Neural progenitor cell (in vitro differentiated cells): Measurements from ENCODE around the gene ALS2CL. TPM values are rescaled to one million over a fixed set of nuclear protein-coding genes. Genes with fewer than 3 reads are reported as not detected.

Source experiments
- DNase-seq: peaks from one replicate; pipeline ENCODE4 v3.0.0-alpha.2; 2016; ENCODE audit warnings: low spot score
- H2AFZ ChIP-seq: fragments of 200-600 bp; sonication (generic); replicated peaks from 2 replicates; pipeline ENCODE4 v1.6.1; 2016; ENCODE audit warnings: antibody characterized with exemption
- H3F3A ChIP-seq: fragments of 200-600 bp; sonication (generic); 2 replicates; pipeline ENCODE4 v1.6.1; 2016; ENCODE audit warnings: antibody characterized with exemption, low read depth
- H3K27ac ChIP-seq: fragments of 200-600 bp; sonication (generic); 2 replicates; pipeline ENCODE4 v1.5.1; 2016; ENCODE audit warnings: mild to moderate bottlenecking
- H3K27me3 ChIP-seq: fragments of 200-600 bp; sonication (generic); 2 replicates; pipeline ENCODE4 v1.6.1; 2016; ENCODE audit warnings: mild to moderate bottlenecking, moderate library complexity
- H3K36me3 ChIP-seq: fragments of 200-600 bp; sonication (generic); 2 replicates; pipeline ENCODE4 v1.5.1; 2016
- H3K4me1 ChIP-seq: fragments of 200-600 bp; sonication (generic); 2 replicates; pipeline ENCODE4 v1.6.1; 2016; ENCODE audit warnings: mixed run types
- H3K4me2 ChIP-seq: fragments of 200-600 bp; sonication (generic); 2 replicates; pipeline ENCODE4 v1.6.1; 2016
- H3K4me3 ChIP-seq: fragments of 200-600 bp; sonication (generic); 2 replicates; pipeline ENCODE4 v1.5.1; 2016
- H3K79me2 ChIP-seq: fragments of 200-600 bp; sonication (generic); 2 replicates; pipeline ENCODE4 v1.6.1; 2016; ENCODE audit warnings: low read depth
- H3K9ac ChIP-seq: fragments of 200-600 bp; sonication (generic); 2 replicates; pipeline ENCODE4 v1.6.1; 2016
- H3K9me3 ChIP-seq: fragments of 200-600 bp; sonication (generic); 2 replicates; pipeline ENCODE4 v1.5.1; 2016; ENCODE audit warnings: low read depth
- H4K20me1 ChIP-seq: fragments of 200-600 bp; sonication (generic); 2 replicates; pipeline ENCODE4 v1.6.1; 2016; ENCODE audit warnings: low read depth
- H3K27ac Mint-ChIP-seq: 3 replicates; pipeline ENCODE4 v1.8.0; 2021; ENCODE audit warnings: mixed read lengths
- H3K27me3 Mint-ChIP-seq: 2 replicates; pipeline ENCODE4 v1.8.0; 2022; ENCODE audit warnings: low read depth, mild to moderate bottlenecking, inconsistent platforms, moderate library complexity, mixed read lengths; ENCODE audit not compliant: insufficient read depth
- H3K36me3 Mint-ChIP-seq: 3 replicates; pipeline ENCODE4 v1.8.0; 2021; ENCODE audit warnings: mixed read lengths
- H3K4me1 Mint-ChIP-seq: 3 replicates; pipeline ENCODE4 v1.8.0; 2021; ENCODE audit warnings: mixed read lengths
- H3K4me3 Mint-ChIP-seq: 3 replicates; pipeline ENCODE4 v1.8.0; 2021; ENCODE audit warnings: mild to moderate bottlenecking, moderate library complexity, mixed read lengths
- H3K9me3 Mint-ChIP-seq: 3 replicates; pipeline ENCODE4 v1.8.0; 2020; ENCODE audit warnings: mixed read lengths
- CTCF ChIP-seq: fragments of 200-600 bp; sonication (generic); IDR thresholded peaks from 2 replicates; pipeline ENCODE4 v1.5.1; 2017; ENCODE audit warnings: antibody characterized with exemption, mild to moderate bottlenecking
- EZH2 ChIP-seq: fragments of 200-600 bp; sonication (generic); IDR thresholded peaks from 2 replicates; pipeline ENCODE4 v1.6.1; 2017; ENCODE audit warnings: antibody characterized with exemption, mild to moderate bottlenecking, moderate library complexity
- EZH2phosphoT487 ChIP-seq: fragments of 200-600 bp; sonication (generic); IDR thresholded peaks from 2 replicates; pipeline ENCODE4 v1.6.1; 2017; ENCODE audit warnings: antibody characterized with exemption
- total RNA-seq: library from RNA; depleted of rRNA; stranded (reverse); fragments of >200 nt; gene quantifications from 2 replicates; pipeline ENCODE4 v1.2.3, GENCODE V29; 2015; ENCODE audit warnings: low replicate concordance

The ALS2CL gene
- total RNA-seq, 1 donor from 2014 or later: 1.3 TPM

- Histone ChIP-seq H3K4me3 (no peak overlapping the region), H4K20me1 (no peaks in the 10 kb centered on the region), H3K27me3 (no peaks in the 10 kb centered on the region), H3K79me2 (no peaks in the 10 kb centered on the region), H3K36me3 (no peaks in the 10 kb centered on the region), H3K4me1 (peaks cover 49% of the 10 kb centered on the region), H2AFZ (no peak overlapping the region), H3K4me2 (peak overlapping the region; percentile 49), H3F3A (peaks cover 2% of the 10 kb centered on the region), H3K27ac (no peak overlapping the region), H3K9ac (no peak overlapping the region), H3K9me3 (no peaks in the 10 kb centered on the region)
- Mint-ChIP-seq H3K4me1 (peaks cover 50% of the 10 kb centered on the region), H3K27me3 (peaks cover 22% of the 10 kb centered on the region), H3K4me3 (peak overlapping the region; percentile 29), H3K27ac (peak overlapping the region; percentile 78), H3K9me3 (no peaks in the 10 kb centered on the region), H3K36me3 (no peaks in the 10 kb centered on the region)
- TF ChIP-seq EZH2 (no peak), CTCF (no peak), EZH2phosphoT487 (no peak)
- peak; percentile 57 for DNase-seq
Observed at GRCh38 chr3:46661776-46662766, 31.4 kb downstream of the ALS2CL start.

GRCh38 chr3:46660543-46661523, 32.6 kb downstream of the ALS2CL start:
- peaks cover 14% of the 10 kb centered on the region for H3K27me3 Mint-ChIP-seq
- H3K36me3 Mint-ChIP-seq: no peaks in the 10 kb centered on the region
- no peaks in the 10 kb centered on the region for H3K9me3 ChIP-seq
- no peak overlapping the region for H3K27ac Mint-ChIP-seq
- H3K79me2 ChIP-seq: no peaks in the 10 kb centered on the region
- DNase-seq: no peak
- no peak overlapping the region for H2AFZ ChIP-seq
- no peak overlapping the region for H3K9ac ChIP-seq
- H3K9me3 Mint-ChIP-seq: no peaks in the 10 kb centered on the region
- no peak overlapping the region for H3K4me3 ChIP-seq
- peaks cover 52% of the 10 kb centered on the region for H3K4me1 Mint-ChIP-seq
- no peak overlapping the region for H3K4me3 Mint-ChIP-seq
- H4K20me1 ChIP-seq: no peaks in the 10 kb centered on the region
- peaks cover 11% of the 10 kb centered on the region for H3F3A ChIP-seq
- TF ChIP-seq EZH2 (no peak), CTCF (no peak), EZH2phosphoT487 (no peak)
- no peak overlapping the region for H3K4me2 ChIP-seq
- no peak overlapping the region for H3K27ac ChIP-seq
- H3K4me1 ChIP-seq: peaks cover 58% of the 10 kb centered on the region
- H3K27me3 ChIP-seq: no peaks in the 10 kb centered on the region
- no peaks in the 10 kb centered on the region for H3K36me3 ChIP-seq

- H3K27ac Mint-ChIP-seq: peak overlapping the region; percentile 48
- peaks cover 14% of the 10 kb centered on the region for H3K27me3 Mint-ChIP-seq
- TF ChIP-seq EZH2phosphoT487: no peak
- no peak for TF ChIP-seq CTCF
- no peak for TF ChIP-seq EZH2
- H3K36me3 ChIP-seq: no peaks in the 10 kb centered on the region
- H3K9me3 ChIP-seq: no peaks in the 10 kb centered on the region
- H3K79me2 ChIP-seq: no peaks in the 10 kb centered on the region
- no peaks in the 10 kb centered on the region for H3K9me3 Mint-ChIP-seq
- no peak overlapping the region for H3K9ac ChIP-seq
- no peaks in the 10 kb centered on the region for H3K36me3 Mint-ChIP-seq
- H4K20me1 ChIP-seq: no peaks in the 10 kb centered on the region
- H3F3A ChIP-seq: peaks cover 11% of the 10 kb centered on the region
- peaks cover 52% of the 10 kb centered on the region for H3K4me1 Mint-ChIP-seq
- no peak overlapping the region for H3K4me3 ChIP-seq
- H3K27me3 ChIP-seq: no peaks in the 10 kb centered on the region
- no peak overlapping the region for H3K4me3 Mint-ChIP-seq
- DNase-seq: no peak
- H2AFZ ChIP-seq: no peak overlapping the region
- no peak overlapping the region for H3K27ac ChIP-seq
- peaks cover 58% of the 10 kb centered on the region for H3K4me1 ChIP-seq
- H3K4me2 ChIP-seq: no peak overlapping the region
Observed at GRCh38 chr3:46660003-46660402, 33.5 kb downstream of the ALS2CL start.
